Common myeloid progenitor, CD34-positive (primary cell): ENCODE results near the gene MTHFSD.

Experiments used
- CTCF ChIA-PET: fragments of 350-600 bp; sonication (Branson Sonifier 250); formaldehyde crosslinking; loops from one replicate; lab custom pipeline; 2021; ENCODE audit warnings: antibody characterized with exemption; lab: Charles Lee
- POLR2A ChIA-PET: fragments of 350-600 bp; sonication (Branson Sonifier 250); formaldehyde crosslinking; loops from one replicate; lab custom pipeline; 2021; ENCODE audit warnings: antibody characterized with exemption; lab: Charles Lee
- DNase-seq, 3 donors: peaks; one replicate each; pipeline versions ENCODE4 v3.0.0 to v3.0.0-alpha.2; 2013
- H3K27ac ChIP-seq, 2 experiments: 1 replicate in 1 of 2; 2 replicates in 1 of 2; pipeline ENCODE4 v1.7.0; 2013; ENCODE audit warnings: inconsistent platforms in 2 of 2, low read length in 2 of 2, mild to moderate bottlenecking in 2 of 2, low read depth in 1 of 2, moderate library complexity in 1 of 2; ENCODE audit not compliant: severe bottlenecking in 2 of 2, insufficient read depth in 1 of 2, poor library complexity in 1 of 2
- H3K27me3 ChIP-seq, 5 experiments: replicated peaks in 2 of 5; 1 replicate in 3 of 5; 2 replicates in 2 of 5; pipeline versions ENCODE4 v1.6.1 to v1.7.0; 2013; ENCODE audit warnings: low read length in 4 of 5, mild to moderate bottlenecking in 2 of 5, moderate library complexity in 2 of 5, inconsistent platforms in 1 of 5; ENCODE audit not compliant: insufficient read depth in 5 of 5, control insufficient read depth in 4 of 5
- H3K36me3 ChIP-seq, 4 experiments: 1 replicate in 2 of 4; 2 replicates in 2 of 4; pipeline versions ENCODE4 v1.6.1 to v1.7.0; 2013; ENCODE audit warnings: low read length in 3 of 4, control low read depth in 1 of 4, mild to moderate bottlenecking in 1 of 4; ENCODE audit not compliant: control insufficient read depth in 4 of 4, insufficient read depth in 4 of 4
- H3K4me1 ChIP-seq, 4 experiments: 1 replicate in 3 of 4; 2 replicates in 1 of 4; pipeline versions ENCODE4 v1.6.1 to v1.7.1; 2013; ENCODE audit warnings: low read length in 3 of 4, mild to moderate bottlenecking in 3 of 4, control low read depth in 1 of 4, inconsistent platforms in 1 of 4, moderate library complexity in 1 of 4; ENCODE audit not compliant: control insufficient read depth in 4 of 4, insufficient read depth in 4 of 4; ENCODE audit errors: control extremely low read depth in 1 of 4
- H3K4me3 ChIP-seq, 7 experiments: 1 replicate in 4 of 7; 2 replicates in 3 of 7; pipeline versions ENCODE4 v1.5.1 to v1.7.0; 2013; ENCODE audit warnings: mild to moderate bottlenecking in 7 of 7, low read length in 6 of 7, moderate library complexity in 6 of 7, inconsistent platforms in 2 of 7, low read depth in 2 of 7, control low read depth in 1 of 7; ENCODE audit not compliant: insufficient read depth in 4 of 7, control insufficient read depth in 1 of 7; ENCODE audit errors: extremely low read depth in 1 of 7
- H3K9me3 ChIP-seq, 5 experiments: 1 replicate in 4 of 5; 2 replicates in 1 of 5; pipeline versions ENCODE4 v1.6.1 to v1.7.1; 2013; ENCODE audit warnings: low read length in 4 of 5, mild to moderate bottlenecking in 2 of 5, inconsistent platforms in 1 of 5, low read depth in 1 of 5, moderate library complexity in 1 of 5; ENCODE audit not compliant: control insufficient read depth in 4 of 5, insufficient read depth in 2 of 5; ENCODE audit errors: control extremely low read depth in 1 of 5
- WGBS: methylation state at CpG from one replicate; pipeline ENCODE4 v1.1.5; 2013; ENCODE audit not compliant: insufficient coverage; 5-methylcytosine and 5-hydroxymethylcytosine counted together

The MTHFSD gene

GRCh38 chr16:86538196-86538780, 16.7 kb downstream of the MTHFSD start:
- Histone ChIP-seq H3K4me1 (no peaks in the 10 kb centered on the region), H3K27ac (no peak overlapping the region), H3K4me3 (no peak overlapping the region), H3K9me3 (no peaks in the 10 kb centered on the region), H3K36me3 (peaks cover 6 to 62% (median 46%) of the 10 kb centered on the region in 4 experiments), H3K27me3 (no peaks in the 10 kb centered on the region)
- ChIA-PET POLR2A (no interaction called here), CTCF (no interaction called here)
- no peak for DNase-seq
- WGBS: over 99% methylated on average over 17 of the region's 17 CpGs

GRCh38 chr16:86537486-86537885, 17.5 kb downstream of the MTHFSD start:
- CTCF ChIA-PET: no interaction called here
- WGBS: 94% methylated on average over 4 of the region's 4 CpGs

GRCh38 chr16:86536621-86537020, 18.4 kb downstream of the MTHFSD start:
- H3K27me3 ChIP-seq: no peaks in the 10 kb centered on the region
- no peak overlapping the region for H3K27ac ChIP-seq
- H3K36me3 ChIP-seq: peaks cover 6 to 60% (median 38%) of the 10 kb centered on the region in 4 experiments
- CTCF ChIA-PET: no interaction called here
- no peak for DNase-seq
- H3K9me3 ChIP-seq: no peaks in the 10 kb centered on the region
- 93% methylated on average over 14 of the region's 17 CpGs for WGBS
- no peak overlapping the region for H3K4me3 ChIP-seq
- H3K4me1 ChIP-seq: no peaks in the 10 kb centered on the region
- POLR2A ChIA-PET: no interaction called here

More at GRCh38 chr16:86537486-86537885, 17.5 kb downstream of the MTHFSD start:
- Histone ChIP-seq H3K27ac (no peak overlapping the region), H3K36me3 (peaks cover 6 to 62% (median 44%) of the 10 kb centered on the region in 4 experiments), H3K4me1 (no peaks in the 10 kb centered on the region), H3K9me3 (no peaks in the 10 kb centered on the region), H3K4me3 (no peak overlapping the region), H3K27me3 (no peaks in the 10 kb centered on the region)
- POLR2A ChIA-PET: no interaction called here
- no peak for DNase-seq

GRCh38 chr16:86534779-86535615, 20.0 kb downstream of the MTHFSD start:
- no peaks in the 10 kb centered on the region for H3K27me3 ChIP-seq
- ChIA-PET CTCF (interaction anchor here (2.7 kb wide), 1 partner anchor 15 kb away, joined by 9 read pairs; no protein-coding TSS in a partner anchor), POLR2A (no interaction called here)
- no peak overlapping the region for H3K27ac ChIP-seq
- no peaks in the 10 kb centered on the region for H3K9me3 ChIP-seq
- H3K4me3 ChIP-seq: no peak overlapping the region
- WGBS: 98% methylated on average over 13 of the region's 18 CpGs
- no peak for DNase-seq
- no peaks in the 10 kb centered on the region for H3K4me1 ChIP-seq
- peaks cover 6 to 46% (median 25%) of the 10 kb centered on the region in 4 experiments for H3K36me3 ChIP-seq

GRCh38 chr16:86533767-86534351, 21.2 kb downstream of the MTHFSD start:
- Histone ChIP-seq H3K27me3 (no peaks in the 10 kb centered on the region), H3K9me3 (no peaks in the 10 kb centered on the region), H3K4me1 (no peaks in the 10 kb centered on the region), H3K36me3 (peaks cover 0 to 36% (median 18%) of the 10 kb centered on the region in 4 experiments), H3K27ac (no peak overlapping the region), H3K4me3 (no peak overlapping the region)
- DNase-seq: no peak
- CTCF ChIA-PET: interaction anchor here (2.7 kb wide), 1 partner anchor 14 kb away, joined by 9 read pairs; no protein-coding TSS in a partner anchor
- POLR2A ChIA-PET: no interaction called here
- 98% methylated on average over 7 of the region's 8 CpGs for WGBS

GRCh38 chr16:86533076-86533475, 22.0 kb downstream of the MTHFSD start:
- 99% methylated on average over 8 of the region's 8 CpGs for WGBS
- Histone ChIP-seq H3K4me3 (no peak overlapping the region), H3K9me3 (no peaks in the 10 kb centered on the region), H3K27ac (no peak overlapping the region), H3K36me3 (peaks cover 0 to 28% (median 14%) of the 10 kb centered on the region in 4 experiments), H3K27me3 (no peaks in the 10 kb centered on the region), H3K4me1 (no peaks in the 10 kb centered on the region)
- ChIA-PET CTCF (interaction anchor here (2.7 kb wide), 1 partner anchor 13 kb away, joined by 9 read pairs; no protein-coding TSS in a partner anchor), POLR2A (no interaction called here)
- DNase-seq: no peak

- ChIA-PET POLR2A (no interaction called here), CTCF (interaction anchor here (2.7 kb wide), 1 partner anchor 12 kb away, joined by 9 read pairs; no protein-coding TSS in a partner anchor)
- DNase-seq: no peak
- H3K27ac ChIP-seq: no peak overlapping the region
- H3K27me3 ChIP-seq: no peaks in the 10 kb centered on the region
- H3K9me3 ChIP-seq: no peaks in the 10 kb centered on the region
- no peaks in the 10 kb centered on the region for H3K4me1 ChIP-seq
- WGBS: 98% methylated on average over 7 of the region's 7 CpGs
- no peak overlapping the region for H3K4me3 ChIP-seq
- peaks cover 0 to 23% (median 8%) of the 10 kb centered on the region in 4 experiments for H3K36me3 ChIP-seq
Measured at GRCh38 chr16:86532526-86532815, 22.6 kb downstream of the MTHFSD start.
